GM21360 (cell line): ENCODE measurements around the gene TPM3.
"Not testable (repeated sequence)": the region's sequence is repeated elsewhere in the genome, so short reads cannot be mapped to it uniquely, and the experiment has no call there.

Experiments
- ATAC-seq: cut with Tn5 transposase; IDR thresholded peaks from one replicate; pipeline ENCODE4 v1.9.1; 2021; ENCODE audit warnings: mild to moderate bottlenecking, moderate library complexity; ENCODE audit not compliant: unreplicated experiment

The TPM3 gene

GRCh38 chr1:154191990-154192461, at the start of gene TPM3:
Gene TPM3, minus strand, starts transcription at chr1:154192100. Its CDS starts 82 bp downstream, at chr1:154192018.
- ATAC-seq: no peak

GRCh38 chr1:154240294-154240833, 48.5 kb upstream of the TPM3 start:
- ATAC-seq: no peak

GRCh38 chr1:154239491-154239890, 47.6 kb upstream of the TPM3 start:
- ATAC-seq: no peak

- ATAC-seq: no peak
These were observed 46.1 kb upstream of the TPM3 start for GRCh38 chr1:154237880-154238506.

GRCh38 chr1:154237435-154237834, 45.5 kb upstream of the TPM3 start:
- ATAC-seq: no peak

- no peak for ATAC-seq
These were observed 45.0 kb upstream of the TPM3 start for GRCh38 chr1:154236855-154237254.

GRCh38 chr1:154233127-154233526, 41.2 kb upstream of the TPM3 start:
- not testable (repeated sequence) for ATAC-seq

GRCh38 chr1:154231112-154231511, 39.2 kb upstream of the TPM3 start:
- not testable (repeated sequence) for ATAC-seq

GRCh38 chr1:154225370-154225769, 33.5 kb upstream of the TPM3 start:
- no peak for ATAC-seq

- ATAC-seq: no peak
These were observed 31.7 kb upstream of the TPM3 start for GRCh38 chr1:154223621-154224020.

- ATAC-seq: no peak
These were observed 31.0 kb upstream of the TPM3 start for GRCh38 chr1:154222918-154223317.

GRCh38 chr1:154222518-154222917, 30.6 kb upstream of the TPM3 start:
- ATAC-seq: no peak

GRCh38 chr1:154221278-154222001, 29.5 kb upstream of the TPM3 start:
- ATAC-seq: no peak

GRCh38 chr1:154220970-154221277, 29.0 kb upstream of the TPM3 start:
- no peak for ATAC-seq

- peak; percentile 86 for ATAC-seq
These were observed 28.4 kb upstream of the TPM3 start, which contains the start of gene UBAP2L for GRCh38 chr1:154220071-154220969. Gene UBAP2L, plus strand, starts transcription at chr1:154220955. Its CDS starts 4,169 bp downstream, at chr1:154225124.

GRCh38 chr1:154219541-154219940, 27.6 kb upstream of the TPM3 start:
- no peak for ATAC-seq

- ATAC-seq: no peak
These were observed 26.6 kb upstream of the TPM3 start for GRCh38 chr1:154218545-154218944.

- no peak for ATAC-seq
These were observed 21.4 kb upstream of the TPM3 start for GRCh38 chr1:154213274-154213673.

- ATAC-seq: no peak
These were observed 20.2 kb upstream of the TPM3 start for GRCh38 chr1:154212083-154212482.

GRCh38 chr1:154208677-154209388, 16.9 kb upstream of the TPM3 start:
- ATAC-seq: no peak

GRCh38 chr1:154207262-154207661, 15.4 kb upstream of the TPM3 start:
- no peak for ATAC-seq
